Measurements from ENCODE around the gene TLCD3B. TPM values are rescaled to one million over a fixed set of nuclear protein-coding genes. Genes with fewer than 3 reads are reported as not detected.
"Not testable (repeated sequence)": the region's sequence is repeated elsewhere in the genome, so short reads cannot be mapped to it uniquely, and the experiment has no call there.

The TLCD3B gene
- total and polyA plus RNA-seq, 12 donors, result 0.11 to 10.6 (median 0.72) TPM; not detected in 3

DNA sequence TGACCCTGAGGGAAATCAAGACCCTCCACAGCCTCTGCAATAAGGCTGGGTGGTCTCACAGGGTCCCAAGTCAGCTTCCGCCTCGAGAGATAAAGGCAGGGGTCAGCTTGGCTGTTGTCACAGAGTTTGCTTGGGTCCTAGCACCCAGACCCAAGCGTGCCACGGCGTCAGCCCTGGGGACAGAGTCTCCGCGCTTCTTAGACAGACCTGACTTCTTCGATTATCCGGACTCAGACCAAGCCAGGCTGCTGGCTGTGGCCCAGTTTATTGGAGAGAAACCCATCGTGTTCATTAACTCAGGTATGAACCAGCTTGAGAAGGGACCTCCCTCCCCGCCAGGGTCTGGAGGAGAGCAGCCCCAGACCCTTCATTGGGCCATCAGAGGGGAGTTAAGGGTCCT, 7.5 kb downstream of the TLCD3B start:
- Histone ChIP-seq H3K4me1 (replicated peaks in 1 of 2) (no peaks in the 10 kb centered on the region), H3K36me3 (replicated peaks in 1 of 2) (no peaks in the 10 kb centered on the region), H3K27me3 (no peaks in the 10 kb centered on the region), H3K4me3 (no peak overlapping the region), H3K27ac (no peak overlapping the region), H3K9me3 (replicated peaks in 1 of 3) (no peaks in the 10 kb centered on the region)
- intact Hi-C loops (cut with DNase I), result loop anchor here in 1 of 2 donors (10.0 kb wide), 1 partner anchor 319 kb away; no protein-coding TSS in a partner anchor
- TF ChIP-seq POLR2A (IDR thresholded peaks at IDR 0.05), result no peak
- TF ChIP-seq, protein P1, sequence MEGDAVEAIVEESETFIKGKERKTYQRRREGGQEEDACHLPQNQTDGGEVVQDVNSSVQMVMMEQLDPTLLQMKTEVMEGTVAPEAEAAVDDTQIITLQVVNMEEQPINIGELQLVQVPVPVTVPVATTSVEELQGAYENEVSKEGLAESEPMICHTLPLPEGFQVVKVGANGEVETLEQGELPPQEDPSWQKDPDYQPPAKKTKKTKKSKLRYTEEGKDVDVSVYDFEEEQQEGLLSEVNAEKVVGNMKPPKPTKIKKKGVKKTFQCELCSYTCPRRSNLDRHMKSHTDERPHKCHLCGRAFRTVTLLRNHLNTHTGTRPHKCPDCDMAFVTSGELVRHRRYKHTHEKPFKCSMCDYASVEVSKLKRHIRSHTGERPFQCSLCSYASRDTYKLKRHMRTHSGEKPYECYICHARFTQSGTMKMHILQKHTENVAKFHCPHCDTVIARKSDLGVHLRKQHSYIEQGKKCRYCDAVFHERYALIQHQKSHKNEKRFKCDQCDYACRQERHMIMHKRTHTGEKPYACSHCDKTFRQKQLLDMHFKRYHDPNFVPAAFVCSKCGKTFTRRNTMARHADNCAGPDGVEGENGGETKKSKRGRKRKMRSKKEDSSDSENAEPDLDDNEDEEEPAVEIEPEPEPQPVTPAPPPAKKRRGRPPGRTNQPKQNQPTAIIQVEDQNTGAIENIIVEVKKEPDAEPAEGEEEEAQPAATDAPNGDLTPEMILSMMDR (IDR thresholded peaks at IDR 0.05), result no peak
- WGBS, 4 donors, result 78 to 84% (median 80%) methylated on average over 3 to 11 of the region's 11 CpGs
- no peak for DNase-seq

DNA sequence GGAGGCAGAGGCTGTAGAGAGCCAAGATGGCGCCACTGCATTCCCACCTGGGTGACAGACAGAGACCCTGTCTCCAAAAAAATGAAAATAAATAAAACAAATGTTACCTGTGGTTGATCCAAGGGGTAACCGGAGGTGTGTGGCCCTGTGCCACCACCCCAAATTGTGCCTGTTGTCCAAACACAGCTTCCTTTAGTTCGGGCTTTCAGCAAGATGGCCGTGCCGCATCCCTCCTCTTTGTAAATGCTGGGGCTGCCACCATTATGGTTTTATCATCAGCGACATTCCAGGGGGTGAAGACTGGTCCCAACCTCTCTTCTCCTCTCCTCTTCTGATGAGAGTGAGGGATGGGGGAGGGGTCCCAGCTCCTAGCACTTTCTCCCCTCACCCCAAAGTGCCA, 8.2 kb downstream of the TLCD3B start, which contains the start of gene C16orf92:
TSS of gene C16orf92 (plus strand) at position 312 of the 400 bp plus-strand sequence. CDS start 143 bp downstream, outside the sequence.
- Histone ChIP-seq H3K36me3 (replicated peaks in 1 of 2) (no peaks in the 10 kb centered on the region), H3K27me3 (no peaks in the 10 kb centered on the region), H3K4me3 (no peak within 1 kb of the TSS), H3K9me3 (replicated peaks in 1 of 3) (no peaks in the 10 kb centered on the region), H3K4me1 (replicated peaks in 1 of 2) (no peaks in the 10 kb centered on the region), H3K27ac (no peak within 1 kb of the TSS)
- TF ChIP-seq, protein P1 (IDR thresholded peaks at IDR 0.05), result no peak
- no peak for TF ChIP-seq POLR2A (IDR thresholded peaks at IDR 0.05)
- DNase-seq, result no peak
- WGBS, 4 donors, result 76 to 85% (median 82%) methylated on average over 6 of the region's 6 CpGs
- intact Hi-C loops (cut with DNase I), result loop anchor here in 1 of 2 donors (10.0 kb wide), 1 partner anchor 318 kb away; no protein-coding TSS in a partner anchor

DNA sequence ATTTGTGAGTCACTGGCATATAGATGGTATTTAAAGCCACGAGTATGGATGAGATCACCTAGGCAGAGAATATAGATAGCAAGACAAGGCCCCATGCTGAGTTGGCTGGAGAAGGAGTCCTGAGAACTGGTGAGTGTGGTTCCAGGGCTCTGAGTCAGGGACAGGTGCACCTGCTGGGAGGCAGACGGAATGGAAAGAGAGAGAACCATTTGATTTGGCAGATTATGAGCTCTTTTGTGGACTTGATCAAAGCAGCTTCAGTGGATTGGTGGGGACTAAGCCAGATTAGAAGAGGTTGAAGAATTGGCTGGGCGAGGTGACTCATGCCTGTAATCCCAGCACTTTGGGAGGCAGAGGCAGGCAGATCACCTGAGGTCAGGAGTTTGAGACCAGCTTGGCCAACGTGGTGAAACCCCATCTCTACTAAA, 12.3 kb downstream of the TLCD3B start:
- WGBS, 4 donors, result 82 to 90% (median 86%) methylated on average over 4 of the region's 4 CpGs
- no peak overlapping the region for H3K27ac ChIP-seq
- no peak for DNase-seq
- H3K36me3 ChIP-seq (replicated peaks in 1 of 2), result no peaks in the 10 kb centered on the region
- H3K4me1 ChIP-seq (replicated peaks in 1 of 2), result no peaks in the 10 kb centered on the region
- no peaks in the 10 kb centered on the region for H3K9me3 ChIP-seq (replicated peaks in 1 of 3)
- TF ChIP-seq, protein P1 (IDR thresholded peaks at IDR 0.05), result no peak
- no peak for TF ChIP-seq POLR2A (IDR thresholded peaks at IDR 0.05)
- intact Hi-C loops (cut with DNase I), result no loop called here
- H3K4me3 ChIP-seq, result no peak overlapping the region
- H3K27me3 ChIP-seq, result no peaks in the 10 kb centered on the region

DNA sequence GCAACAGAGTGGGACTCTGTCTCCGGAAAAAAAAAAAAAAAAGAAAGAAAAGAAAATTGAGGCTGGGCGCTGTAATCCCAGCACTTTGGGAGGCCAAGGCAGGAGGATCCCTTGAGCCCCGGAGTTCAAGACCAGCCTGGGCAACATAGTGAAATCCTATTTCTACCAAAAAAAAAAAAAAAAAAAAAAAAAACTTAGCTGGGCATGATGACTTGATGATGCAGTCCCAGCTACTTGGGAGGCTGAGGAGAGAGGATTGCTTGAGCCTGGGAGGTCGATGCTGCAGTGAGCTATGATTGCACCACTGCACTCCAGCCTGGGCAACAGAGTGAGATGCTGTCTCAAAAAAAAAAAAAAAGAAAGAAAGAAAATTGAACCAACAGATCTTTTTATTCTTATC, 13.1 kb downstream of the TLCD3B start:
- intact Hi-C loops (cut with DNase I); H3K27ac ChIP-seq; H3K9me3 ChIP-seq (replicated peaks in 1 of 3); H3K4me1 ChIP-seq (replicated peaks in 1 of 2); DNase-seq; H3K27me3 ChIP-seq; H3K4me3 ChIP-seq; H3K36me3 ChIP-seq (replicated peaks in 1 of 2): not testable (repeated sequence)
- WGBS, 4 donors, result 88 to 96% (median 90%) methylated on average over 4 of the region's 4 CpGs

DNA sequence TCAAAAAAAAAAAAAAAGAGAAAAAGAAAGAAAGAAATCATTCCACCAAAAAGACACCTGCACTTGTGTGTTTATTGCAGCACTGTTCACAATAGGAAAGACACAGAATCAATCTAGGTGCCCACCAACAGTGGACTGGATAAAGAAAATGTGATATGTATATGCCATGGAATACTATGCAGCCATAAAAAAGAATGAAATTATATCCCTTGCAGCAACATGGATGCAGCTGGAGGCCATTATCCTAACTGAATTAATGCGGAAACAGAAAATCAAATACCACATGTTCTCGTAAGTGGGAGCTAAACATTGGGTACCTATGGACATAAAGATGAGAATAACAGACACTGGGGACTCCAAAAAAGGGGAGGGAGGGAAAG, 13.8 kb downstream of the TLCD3B start:
- intact Hi-C loops (cut with DNase I), result no loop called here
- H3K27ac ChIP-seq, result no peak overlapping the region
- no peaks in the 10 kb centered on the region for H3K36me3 ChIP-seq (replicated peaks in 1 of 2)
- no peaks in the 10 kb centered on the region for H3K27me3 ChIP-seq
- H3K4me1 ChIP-seq (replicated peaks in 1 of 2), result no peaks in the 10 kb centered on the region
- WGBS, 4 donors, result 96 to 99% (median 97%) methylated on average over 2 of the region's 2 CpGs
- TF ChIP-seq, protein P1 (IDR thresholded peaks at IDR 0.05), result no peak
- TF ChIP-seq POLR2A (IDR thresholded peaks at IDR 0.05), result no peak
- H3K4me3 ChIP-seq, result no peak overlapping the region
- no peaks in the 10 kb centered on the region for H3K9me3 ChIP-seq (replicated peaks in 1 of 3)
- DNase-seq, result no peak
